WTC11 (cell line): Measurements from ENCODE around the gene GABPB2. TPM values are rescaled to one million over a fixed set of nuclear protein-coding genes. Genes with fewer than 3 reads are reported as not detected.

Experiments
- ATF1 ChIP-seq: sonication (generic); formaldehyde crosslinking; IDR thresholded peaks from 2 replicates; pipeline ENCODE4 v1.8.1; 2023; ENCODE audit warnings: mild to moderate bottlenecking, moderate library complexity, missing genetic modification reagents
- CREB1 ChIP-seq: sonication (generic); formaldehyde crosslinking; IDR thresholded peaks from 2 replicates; pipeline ENCODE4 v1.8.0; 2023; ENCODE audit warnings: mild to moderate bottlenecking, missing genetic modification reagents
- EMX1 ChIP-seq: fragments of 250-450 bp; sonication (Bioruptor Pico); IDR thresholded peaks from 2 replicates; pipeline ENCODE4 v1.8.0; 2021; ENCODE audit warnings: mild to moderate bottlenecking
- ETV6 ChIP-seq: sonication (generic); formaldehyde crosslinking; IDR thresholded peaks from 2 replicates; pipeline ENCODE4 v1.8.1; 2022; ENCODE audit warnings: mild to moderate bottlenecking, missing genetic modification reagents
- FOXJ3 ChIP-seq: sonication (generic); formaldehyde crosslinking; IDR thresholded peaks from 2 replicates; pipeline ENCODE4 v1.9.0; 2021; ENCODE audit warnings: missing genetic modification reagents, mild to moderate bottlenecking, borderline replicate concordance
- FOXP1 ChIP-seq: sonication (generic); formaldehyde crosslinking; IDR thresholded peaks from 2 replicates; pipeline ENCODE4 v1.8.0; 2022; ENCODE audit warnings: missing genetic modification reagents, mild to moderate bottlenecking, moderate library complexity, borderline replicate concordance
- HMGA2 ChIP-seq: fragments of 250-450 bp; sonication (Bioruptor Pico); IDR thresholded peaks from 2 replicates; pipeline ENCODE4 v1.4.0; 2021; ENCODE audit warnings: mild to moderate bottlenecking, moderate library complexity
- MYBL2 ChIP-seq: sonication (generic); formaldehyde crosslinking; IDR thresholded peaks from 2 replicates; pipeline ENCODE4 v1.8.1; 2023; ENCODE audit warnings: mild to moderate bottlenecking, moderate library complexity, missing genetic modification reagents
- NFE2L1 ChIP-seq: sonication (generic); formaldehyde crosslinking; IDR thresholded peaks from 2 replicates; pipeline ENCODE4 v1.8.1; 2023; ENCODE audit warnings: missing genetic modification reagents
- NR3C1 ChIP-seq: sonication (generic); formaldehyde crosslinking; conservative IDR thresholded peaks from 2 replicates; pipeline ENCODE4 v1.8.1; 2023; ENCODE audit warnings: low read depth, mild to moderate bottlenecking, missing genetic modification reagents
- RELA ChIP-seq: sonication (generic); formaldehyde crosslinking; IDR thresholded peaks from 2 replicates; pipeline ENCODE4 v1.8.1; 2022; ENCODE audit warnings: missing genetic modification reagents, mild to moderate bottlenecking, borderline replicate concordance
- SMAD3 ChIP-seq: sonication (generic); formaldehyde crosslinking; IDR thresholded peaks from 2 replicates; pipeline ENCODE4 v1.8.0; 2022; ENCODE audit warnings: missing genetic modification reagents, mild to moderate bottlenecking, borderline replicate concordance
- TCF7 ChIP-seq: sonication (generic); formaldehyde crosslinking; IDR thresholded peaks from 2 replicates; pipeline ENCODE4 v1.8.0; 2022; ENCODE audit warnings: mild to moderate bottlenecking, low read depth, missing genetic modification reagents, moderate library complexity
- TEAD1 ChIP-seq: sonication (generic); formaldehyde crosslinking; IDR thresholded peaks from 2 replicates; pipeline ENCODE4 v1.8.0; 2022; ENCODE audit warnings: mild to moderate bottlenecking, missing genetic modification reagents
- TEAD4 ChIP-seq: sonication (generic); formaldehyde crosslinking; IDR thresholded peaks from 2 replicates; pipeline ENCODE4 v1.8.0; 2022; ENCODE audit warnings: mild to moderate bottlenecking, missing genetic modification reagents
- TP53 ChIP-seq: sonication (generic); formaldehyde crosslinking; IDR thresholded peaks from 2 replicates; pipeline ENCODE4 v1.8.1; 2023; ENCODE audit warnings: mild to moderate bottlenecking, missing genetic modification reagents
- ZBTB21 ChIP-seq: sonication (generic); formaldehyde crosslinking; IDR thresholded peaks from 2 replicates; pipeline ENCODE4 v1.8.1; 2023; ENCODE audit warnings: mild to moderate bottlenecking, missing genetic modification reagents, borderline replicate concordance
- ZNF121 ChIP-seq: sonication (generic); formaldehyde crosslinking; IDR thresholded peaks from 2 replicates; pipeline ENCODE4 v1.8.0; 2023; ENCODE audit warnings: missing genetic modification reagents
- ZNF138 ChIP-seq: sonication (generic); formaldehyde crosslinking; conservative IDR thresholded peaks from 2 replicates; pipeline ENCODE4 v1.8.1; 2022; ENCODE audit warnings: mild to moderate bottlenecking, moderate library complexity, missing genetic modification reagents
- ZNF263 ChIP-seq: sonication (generic); formaldehyde crosslinking; IDR thresholded peaks from 2 replicates; pipeline ENCODE4 v1.8.1; 2022; ENCODE audit warnings: low read depth, mild to moderate bottlenecking, moderate library complexity, missing genetic modification reagents
- ZNF317 ChIP-seq: sonication (generic); formaldehyde crosslinking; IDR thresholded peaks from 2 replicates; pipeline ENCODE4 v1.8.1; 2023; ENCODE audit warnings: low read depth, mild to moderate bottlenecking, moderate library complexity, missing genetic modification reagents, borderline replicate concordance
- ZNF416 ChIP-seq: fragments of 250-450 bp; sonication (Bioruptor Pico); IDR thresholded peaks from 2 replicates; pipeline ENCODE4 v1.9.0; 2021; ENCODE audit warnings: mild to moderate bottlenecking, inconsistent platforms
- total RNA-seq: library from RNA; stranded (reverse); gene quantifications from 3 replicates; pipeline ENCODE4 v1.2.3, GENCODE V29; 2021
- TF ChIP-seq, protein P1 (sequence below): sonication (generic); formaldehyde crosslinking; IDR thresholded peaks from 2 replicates; pipeline ENCODE4 v1.8.0; 2023; ENCODE audit warnings: missing genetic modification reagents
- TF ChIP-seq, protein P2 (sequence below): fragments of 200-600 bp; IDR thresholded peaks from 2 replicates; pipeline ENCODE4 v1.8.0; 2022; ENCODE audit warnings: antibody characterized with exemption
- TF ChIP-seq, protein P3 (sequence below): sonication (generic); formaldehyde crosslinking; conservative IDR thresholded peaks from 2 replicates; pipeline ENCODE4 v1.8.1; 2023; ENCODE audit warnings: mild to moderate bottlenecking, low read depth, missing genetic modification reagents, moderate library complexity
- TF ChIP-seq, protein P4 (sequence below): sonication (generic); formaldehyde crosslinking; IDR thresholded peaks from 2 replicates; pipeline ENCODE4 v1.8.1; 2023; ENCODE audit warnings: mild to moderate bottlenecking, missing genetic modification reagents, borderline replicate concordance
- TF ChIP-seq, protein P5 (sequence below): sonication (generic); formaldehyde crosslinking; IDR thresholded peaks from 2 replicates; pipeline ENCODE4 v1.8.0; 2023; ENCODE audit warnings: missing genetic modification reagents, mild to moderate bottlenecking, borderline replicate concordance

The GABPB2 gene
- total RNA-seq, 1 experiment from 2014 or later = 1.7 TPM

DNA sequence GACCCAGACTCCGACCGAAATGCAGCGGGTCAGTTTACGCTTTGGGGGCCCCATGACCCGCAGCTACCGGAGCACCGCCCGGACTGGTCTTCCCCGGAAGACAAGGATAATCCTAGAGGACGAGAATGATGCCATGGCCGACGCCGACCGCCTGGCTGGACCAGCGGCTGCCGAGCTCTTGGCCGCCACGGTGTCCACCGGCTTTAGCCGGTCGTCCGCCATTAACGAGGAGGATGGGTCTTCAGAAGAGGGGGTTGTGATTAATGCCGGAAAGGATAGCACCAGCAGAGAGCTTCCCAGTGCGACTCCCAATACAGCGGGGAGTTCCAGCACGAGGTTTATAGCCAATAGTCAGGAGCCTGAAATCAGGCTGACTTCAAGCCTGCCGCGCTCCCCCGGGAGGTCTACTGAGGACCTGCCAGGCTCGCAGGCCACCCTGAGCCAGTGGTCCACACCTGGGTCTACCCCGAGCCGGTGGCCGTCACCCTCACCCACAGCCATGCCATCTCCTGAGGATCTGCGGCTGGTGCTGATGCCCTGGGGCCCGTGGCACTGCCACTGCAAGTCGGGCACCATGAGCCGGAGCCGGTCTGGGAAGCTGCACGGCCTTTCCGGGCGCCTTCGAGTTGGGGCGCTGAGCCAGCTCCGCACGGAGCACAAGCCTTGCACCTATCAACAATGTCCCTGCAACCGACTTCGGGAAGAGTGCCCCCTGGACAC lies 22.5 kb upstream of the GABPB2 start (continued):
- TF ChIP-seq ZNF317 (CRISPR knock-in tag) = 0 out of 2 replicates have a peak, but pooled peaks have one; percentile 11
- peak; percentile 66; the same call in 1 of the 2 replicates for TF ChIP-seq SMAD3 (CRISPR knock-in tag)
- TF ChIP-seq ATF1 (CRISPR knock-in tag) = no peak
- no peak for TF ChIP-seq ZNF138 (CRISPR knock-in tag)
- 0 out of 2 replicates have a peak, but pooled peaks have one; percentile 17 for TF ChIP-seq CREB1 (CRISPR knock-in tag)
- no peak for TF ChIP-seq EMX1 (CRISPR knock-in tag)
- TF ChIP-seq TCF7 = no peak
- TF ChIP-seq, protein P1, sequence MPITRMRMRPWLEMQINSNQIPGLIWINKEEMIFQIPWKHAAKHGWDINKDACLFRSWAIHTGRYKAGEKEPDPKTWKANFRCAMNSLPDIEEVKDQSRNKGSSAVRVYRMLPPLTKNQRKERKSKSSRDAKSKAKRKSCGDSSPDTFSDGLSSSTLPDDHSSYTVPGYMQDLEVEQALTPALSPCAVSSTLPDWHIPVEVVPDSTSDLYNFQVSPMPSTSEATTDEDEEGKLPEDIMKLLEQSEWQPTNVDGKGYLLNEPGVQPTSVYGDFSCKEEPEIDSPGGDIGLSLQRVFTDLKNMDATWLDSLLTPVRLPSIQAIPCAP (CRISPR knock-in tag) = no peak
- no peak for TF ChIP-seq TP53 (CRISPR knock-in tag)
- TF ChIP-seq ZNF416 (CRISPR knock-in tag) = no peak
- 0 out of 2 replicates have a peak, but pooled peaks have one; percentile 11 for TF ChIP-seq TEAD4 (CRISPR knock-in tag)
- no peak for TF ChIP-seq ZNF121
- no peak for TF ChIP-seq HMGA2
- peak; percentile 67; the same call in 1 of the 2 replicates for TF ChIP-seq TEAD1 (CRISPR knock-in tag)
- peak; percentile 82; the same call in 1 of the 2 replicates for TF ChIP-seq MYBL2 (CRISPR knock-in tag)
- TF ChIP-seq, protein P2, sequence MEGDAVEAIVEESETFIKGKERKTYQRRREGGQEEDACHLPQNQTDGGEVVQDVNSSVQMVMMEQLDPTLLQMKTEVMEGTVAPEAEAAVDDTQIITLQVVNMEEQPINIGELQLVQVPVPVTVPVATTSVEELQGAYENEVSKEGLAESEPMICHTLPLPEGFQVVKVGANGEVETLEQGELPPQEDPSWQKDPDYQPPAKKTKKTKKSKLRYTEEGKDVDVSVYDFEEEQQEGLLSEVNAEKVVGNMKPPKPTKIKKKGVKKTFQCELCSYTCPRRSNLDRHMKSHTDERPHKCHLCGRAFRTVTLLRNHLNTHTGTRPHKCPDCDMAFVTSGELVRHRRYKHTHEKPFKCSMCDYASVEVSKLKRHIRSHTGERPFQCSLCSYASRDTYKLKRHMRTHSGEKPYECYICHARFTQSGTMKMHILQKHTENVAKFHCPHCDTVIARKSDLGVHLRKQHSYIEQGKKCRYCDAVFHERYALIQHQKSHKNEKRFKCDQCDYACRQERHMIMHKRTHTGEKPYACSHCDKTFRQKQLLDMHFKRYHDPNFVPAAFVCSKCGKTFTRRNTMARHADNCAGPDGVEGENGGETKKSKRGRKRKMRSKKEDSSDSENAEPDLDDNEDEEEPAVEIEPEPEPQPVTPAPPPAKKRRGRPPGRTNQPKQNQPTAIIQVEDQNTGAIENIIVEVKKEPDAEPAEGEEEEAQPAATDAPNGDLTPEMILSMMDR = peak; percentile 30; the same call in 1 of the 2 replicates
- no peak for TF ChIP-seq NFE2L1 (CRISPR knock-in tag)
- TF ChIP-seq ETV6 (CRISPR knock-in tag) = no peak
- TF ChIP-seq, protein P3, sequence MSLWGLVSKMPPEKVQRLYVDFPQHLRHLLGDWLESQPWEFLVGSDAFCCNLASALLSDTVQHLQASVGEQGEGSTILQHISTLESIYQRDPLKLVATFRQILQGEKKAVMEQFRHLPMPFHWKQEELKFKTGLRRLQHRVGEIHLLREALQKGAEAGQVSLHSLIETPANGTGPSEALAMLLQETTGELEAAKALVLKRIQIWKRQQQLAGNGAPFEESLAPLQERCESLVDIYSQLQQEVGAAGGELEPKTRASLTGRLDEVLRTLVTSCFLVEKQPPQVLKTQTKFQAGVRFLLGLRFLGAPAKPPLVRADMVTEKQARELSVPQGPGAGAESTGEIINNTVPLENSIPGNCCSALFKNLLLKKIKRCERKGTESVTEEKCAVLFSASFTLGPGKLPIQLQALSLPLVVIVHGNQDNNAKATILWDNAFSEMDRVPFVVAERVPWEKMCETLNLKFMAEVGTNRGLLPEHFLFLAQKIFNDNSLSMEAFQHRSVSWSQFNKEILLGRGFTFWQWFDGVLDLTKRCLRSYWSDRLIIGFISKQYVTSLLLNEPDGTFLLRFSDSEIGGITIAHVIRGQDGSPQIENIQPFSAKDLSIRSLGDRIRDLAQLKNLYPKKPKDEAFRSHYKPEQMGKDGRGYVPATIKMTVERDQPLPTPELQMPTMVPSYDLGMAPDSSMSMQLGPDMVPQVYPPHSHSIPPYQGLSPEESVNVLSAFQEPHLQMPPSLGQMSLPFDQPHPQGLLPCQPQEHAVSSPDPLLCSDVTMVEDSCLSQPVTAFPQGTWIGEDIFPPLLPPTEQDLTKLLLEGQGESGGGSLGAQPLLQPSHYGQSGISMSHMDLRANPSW (CRISPR knock-in tag) = no peak
- TF ChIP-seq ZBTB21 (CRISPR knock-in tag) = no peak
- TF ChIP-seq ZNF263 (CRISPR knock-in tag) = no peak
- TF ChIP-seq RELA (CRISPR knock-in tag) = no peak
- TF ChIP-seq NR3C1 (CRISPR knock-in tag) = no peak
- TF ChIP-seq FOXJ3 (CRISPR knock-in tag) = no peak
- no peak for TF ChIP-seq FOXP1 (CRISPR knock-in tag)
- TF ChIP-seq, protein P4, sequence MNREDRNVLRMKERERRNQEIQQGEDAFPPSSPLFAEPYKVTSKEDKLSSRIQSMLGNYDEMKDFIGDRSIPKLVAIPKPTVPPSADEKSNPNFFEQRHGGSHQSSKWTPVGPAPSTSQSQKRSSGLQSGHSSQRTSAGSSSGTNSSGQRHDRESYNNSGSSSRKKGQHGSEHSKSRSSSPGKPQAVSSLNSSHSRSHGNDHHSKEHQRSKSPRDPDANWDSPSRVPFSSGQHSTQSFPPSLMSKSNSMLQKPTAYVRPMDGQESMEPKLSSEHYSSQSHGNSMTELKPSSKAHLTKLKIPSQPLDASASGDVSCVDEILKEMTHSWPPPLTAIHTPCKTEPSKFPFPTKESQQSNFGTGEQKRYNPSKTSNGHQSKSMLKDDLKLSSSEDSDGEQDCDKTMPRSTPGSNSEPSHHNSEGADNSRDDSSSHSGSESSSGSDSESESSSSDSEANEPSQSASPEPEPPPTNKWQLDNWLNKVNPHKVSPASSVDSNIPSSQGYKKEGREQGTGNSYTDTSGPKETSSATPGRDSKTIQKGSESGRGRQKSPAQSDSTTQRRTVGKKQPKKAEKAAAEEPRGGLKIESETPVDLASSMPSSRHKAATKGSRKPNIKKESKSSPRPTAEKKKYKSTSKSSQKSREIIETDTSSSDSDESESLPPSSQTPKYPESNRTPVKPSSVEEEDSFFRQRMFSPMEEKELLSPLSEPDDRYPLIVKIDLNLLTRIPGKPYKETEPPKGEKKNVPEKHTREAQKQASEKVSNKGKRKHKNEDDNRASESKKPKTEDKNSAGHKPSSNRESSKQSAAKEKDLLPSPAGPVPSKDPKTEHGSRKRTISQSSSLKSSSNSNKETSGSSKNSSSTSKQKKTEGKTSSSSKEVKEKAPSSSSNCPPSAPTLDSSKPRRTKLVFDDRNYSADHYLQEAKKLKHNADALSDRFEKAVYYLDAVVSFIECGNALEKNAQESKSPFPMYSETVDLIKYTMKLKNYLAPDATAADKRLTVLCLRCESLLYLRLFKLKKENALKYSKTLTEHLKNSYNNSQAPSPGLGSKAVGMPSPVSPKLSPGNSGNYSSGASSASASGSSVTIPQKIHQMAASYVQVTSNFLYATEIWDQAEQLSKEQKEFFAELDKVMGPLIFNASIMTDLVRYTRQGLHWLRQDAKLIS (CRISPR knock-in tag) = no peak
- TF ChIP-seq, protein P5, sequence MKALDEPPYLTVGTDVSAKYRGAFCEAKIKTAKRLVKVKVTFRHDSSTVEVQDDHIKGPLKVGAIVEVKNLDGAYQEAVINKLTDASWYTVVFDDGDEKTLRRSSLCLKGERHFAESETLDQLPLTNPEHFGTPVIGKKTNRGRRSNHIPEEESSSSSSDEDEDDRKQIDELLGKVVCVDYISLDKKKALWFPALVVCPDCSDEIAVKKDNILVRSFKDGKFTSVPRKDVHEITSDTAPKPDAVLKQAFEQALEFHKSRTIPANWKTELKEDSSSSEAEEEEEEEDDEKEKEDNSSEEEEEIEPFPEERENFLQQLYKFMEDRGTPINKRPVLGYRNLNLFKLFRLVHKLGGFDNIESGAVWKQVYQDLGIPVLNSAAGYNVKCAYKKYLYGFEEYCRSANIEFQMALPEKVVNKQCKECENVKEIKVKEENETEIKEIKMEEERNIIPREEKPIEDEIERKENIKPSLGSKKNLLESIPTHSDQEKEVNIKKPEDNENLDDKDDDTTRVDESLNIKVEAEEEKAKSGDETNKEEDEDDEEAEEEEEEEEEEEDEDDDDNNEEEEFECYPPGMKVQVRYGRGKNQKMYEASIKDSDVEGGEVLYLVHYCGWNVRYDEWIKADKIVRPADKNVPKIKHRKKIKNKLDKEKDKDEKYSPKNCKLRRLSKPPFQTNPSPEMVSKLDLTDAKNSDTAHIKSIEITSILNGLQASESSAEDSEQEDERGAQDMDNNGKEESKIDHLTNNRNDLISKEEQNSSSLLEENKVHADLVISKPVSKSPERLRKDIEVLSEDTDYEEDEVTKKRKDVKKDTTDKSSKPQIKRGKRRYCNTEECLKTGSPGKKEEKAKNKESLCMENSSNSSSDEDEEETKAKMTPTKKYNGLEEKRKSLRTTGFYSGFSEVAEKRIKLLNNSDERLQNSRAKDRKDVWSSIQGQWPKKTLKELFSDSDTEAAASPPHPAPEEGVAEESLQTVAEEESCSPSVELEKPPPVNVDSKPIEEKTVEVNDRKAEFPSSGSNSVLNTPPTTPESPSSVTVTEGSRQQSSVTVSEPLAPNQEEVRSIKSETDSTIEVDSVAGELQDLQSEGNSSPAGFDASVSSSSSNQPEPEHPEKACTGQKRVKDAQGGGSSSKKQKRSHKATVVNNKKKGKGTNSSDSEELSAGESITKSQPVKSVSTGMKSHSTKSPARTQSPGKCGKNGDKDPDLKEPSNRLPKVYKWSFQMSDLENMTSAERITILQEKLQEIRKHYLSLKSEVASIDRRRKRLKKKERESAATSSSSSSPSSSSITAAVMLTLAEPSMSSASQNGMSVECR (CRISPR knock-in tag) = peak; percentile 66
